Activated CD4-positive, CD25-positive, alpha-beta regulatory T cell treated with anti-CD3 and anti-CD28 coated beads, Interleukin-2, amount 50 U/mL, for 16 hours (primary cell): ENCODE results near the gene CCDC24.

ENCODE experiments used
- DNase-seq: peaks from one replicate; pipeline ENCODE4 v3.0.0-alpha.2; 2020; ENCODE audit warnings: low read depth, low spot score

CCDC24 gene

GRCh38 chr1:44040418-44040817 lies 49.0 kb downstream of the CCDC24 start:
- DNase-seq, result no peak

- DNase-seq, result no peak
These were observed 49.4 kb downstream of the CCDC24 start for GRCh38 chr1:44040846-44041245.

- DNase-seq, result no peak
These were observed 52.0 kb downstream of the CCDC24 start for GRCh38 chr1:44043176-44044070.

- DNase-seq, result no peak
These were observed 52.8 kb downstream of the CCDC24 start for GRCh38 chr1:44044071-44044801.

- no peak for DNase-seq
These were observed 53.7 kb downstream of the CCDC24 start for GRCh38 chr1:44045064-44045463.
